ENCODE results near the gene PURB.
A peak's percentile ranks its signal among the peaks of the same experiment; 100 is the strongest.
"Not testable (repeated sequence)": the region's sequence is repeated elsewhere in the genome, so short reads cannot be mapped to it uniquely, and the experiment has no call there.

PURB gene

GRCh38 chr7:44891791-44892190 is 6.5 kb upstream of the PURB start:
- DNase-seq (ENCODE audit: low spot score) (no peak), FAIRE-seq (no peak)

- no peak for FAIRE-seq
- DNase-seq (ENCODE audit: low spot score), result no peak
These were observed 6.0 kb upstream of the PURB start for GRCh38 chr7:44891372-44891771.

GRCh38 chr7:44889086-44889781 is 3.9 kb upstream of the PURB start:
- DNase-seq (ENCODE audit: low spot score) (no peak), FAIRE-seq (no peak)

GRCh38 chr7:44887293-44887692 is 2.0 kb upstream of the PURB start:
- FAIRE-seq (no peak), DNase-seq (ENCODE audit: low spot score) (no peak)

GRCh38 chr7:44884621-44885393 is 523 bp downstream of the PURB start:
- FAIRE-seq, result no peak
- peak; percentile 12 for DNase-seq (ENCODE audit: low spot score)

- DNase-seq (ENCODE audit: low spot score), result no peak
These were observed 1.2 kb downstream of the PURB start for GRCh38 chr7:44883961-44884620.

GRCh38 chr7:44882899-44883298 is 2.4 kb downstream of the PURB start:
- FAIRE-seq (no peak), DNase-seq (ENCODE audit: low spot score) (no peak)

More at GRCh38 chr7:44883961-44884620, 1.2 kb downstream of the PURB start:
- FAIRE-seq, result no peak

GRCh38 chr7:44881610-44882009 is 3.7 kb downstream of the PURB start:
- peak; percentile 61 for DNase-seq (ENCODE audit: low spot score)
- FAIRE-seq, result peak; percentile 75

GRCh38 chr7:44881066-44881600 is 4.2 kb downstream of the PURB start:
- no peak for FAIRE-seq
- DNase-seq (ENCODE audit: low spot score), result no peak

GRCh38 chr7:44880317-44881018 is 4.9 kb downstream of the PURB start:
- FAIRE-seq (no peak), DNase-seq (ENCODE audit: low spot score) (no peak)

GRCh38 chr7:44876393-44876792 is 8.9 kb downstream of the PURB start:
- FAIRE-seq, result no peak
- DNase-seq (ENCODE audit: low spot score), result no peak

- no peak for DNase-seq (ENCODE audit: low spot score)
- no peak for FAIRE-seq
These were observed 10.1 kb downstream of the PURB start for GRCh38 chr7:44875241-44875640.

GRCh38 chr7:44872787-44873186 is 12.5 kb downstream of the PURB start:
- DNase-seq (ENCODE audit: low spot score) (no peak), FAIRE-seq (no peak)

GRCh38 chr7:44871918-44872317 is 13.4 kb downstream of the PURB start:
- DNase-seq (ENCODE audit: low spot score); FAIRE-seq: not testable (repeated sequence)

GRCh38 chr7:44870780-44871179 is 14.6 kb downstream of the PURB start:
- DNase-seq (ENCODE audit: low spot score); FAIRE-seq: not testable (repeated sequence)

GRCh38 chr7:44870336-44870735 is 15.0 kb downstream of the PURB start:
- DNase-seq (ENCODE audit: low spot score); FAIRE-seq: not testable (repeated sequence)

- DNase-seq (ENCODE audit: low spot score) (peak; percentile 74), FAIRE-seq (peak; percentile 80)
These were observed 18.0 kb downstream of the PURB start for GRCh38 chr7:44867073-44867995.

GRCh38 chr7:44861949-44862348 is 23.4 kb downstream of the PURB start:
- DNase-seq (ENCODE audit: low spot score); FAIRE-seq: not testable (repeated sequence)

- no peak for DNase-seq (ENCODE audit: low spot score)
- no peak for FAIRE-seq
These were observed 27.2 kb downstream of the PURB start for GRCh38 chr7:44858161-44858560.
